NCI-H1930 (cell line): ENCODE measurements around the gene ZDHHC9.

Source experiments
- DNase-seq, 2 experiments: peaks; one replicate each; lab custom pipeline; 2025; lab: John Stamatoyannopoulos, UW

The ZDHHC9 gene

GRCh38 chrX:129818123-129818522 is 25.6 kb downstream of the ZDHHC9 start:
- no peak for DNase-seq

- DNase-seq: no peak
Measured at GRCh38 chrX:129813662-129814368, 29.9 kb downstream of the ZDHHC9 start.

- no peak for DNase-seq
Measured at GRCh38 chrX:129808829-129809796, 34.6 kb downstream of the ZDHHC9 start.

- DNase-seq: no peak
Measured at GRCh38 chrX:129808158-129808828, 35.4 kb downstream of the ZDHHC9 start.

- DNase-seq: no peak
Measured at GRCh38 chrX:129804806-129805205, 38.9 kb downstream of the ZDHHC9 start.

- no peak for DNase-seq
Measured at GRCh38 chrX:129802863-129803262, 40.8 kb downstream of the ZDHHC9 start.

GRCh38 chrX:129800186-129800585 is 43.5 kb downstream of the ZDHHC9 start:
- DNase-seq: no peak

GRCh38 chrX:129798888-129799287 is 44.8 kb downstream of the ZDHHC9 start:
- DNase-seq: no peak

GRCh38 chrX:129798456-129798855 is 45.2 kb downstream of the ZDHHC9 start:
- no peak for DNase-seq

- no peak for DNase-seq
Measured at GRCh38 chrX:129797251-129797906, 46.3 kb downstream of the ZDHHC9 start.

GRCh38 chrX:129795584-129795983 is 48.1 kb downstream of the ZDHHC9 start:
- DNase-seq: no peak

GRCh38 chrX:129793604-129794191 is 50.0 kb downstream of the ZDHHC9 start:
- DNase-seq: no peak

- no peak for DNase-seq
Measured at GRCh38 chrX:129792586-129793291, 50.9 kb downstream of the ZDHHC9 start.

GRCh38 chrX:129791961-129792570 is 51.6 kb downstream of the ZDHHC9 start:
- no peak for DNase-seq

- DNase-seq: no peak
Measured at GRCh38 chrX:129791336-129791735, 52.4 kb downstream of the ZDHHC9 start.

GRCh38 chrX:129790808-129791207 is 52.9 kb downstream of the ZDHHC9 start:
- no peak for DNase-seq

- DNase-seq: no peak
Measured at GRCh38 chrX:129790146-129790545, 53.5 kb downstream of the ZDHHC9 start.

GRCh38 chrX:129788527-129788926 is 55.2 kb downstream of the ZDHHC9 start:
- no peak for DNase-seq

- DNase-seq: no peak
Measured at GRCh38 chrX:129787336-129788055, 56.2 kb downstream of the ZDHHC9 start.

- no peak for DNase-seq
Measured at GRCh38 chrX:129786210-129786651, 57.5 kb downstream of the ZDHHC9 start.
